ENCODE results near the gene PANK3. TPM values are rescaled to one million over a fixed set of nuclear protein-coding genes. Genes with fewer than 3 reads are reported as not detected.

The PANK3 gene
- total and polyA plus RNA-seq, 2 experiments from 2014 or later, result 11.8 to 24.2 TPM

DNA sequence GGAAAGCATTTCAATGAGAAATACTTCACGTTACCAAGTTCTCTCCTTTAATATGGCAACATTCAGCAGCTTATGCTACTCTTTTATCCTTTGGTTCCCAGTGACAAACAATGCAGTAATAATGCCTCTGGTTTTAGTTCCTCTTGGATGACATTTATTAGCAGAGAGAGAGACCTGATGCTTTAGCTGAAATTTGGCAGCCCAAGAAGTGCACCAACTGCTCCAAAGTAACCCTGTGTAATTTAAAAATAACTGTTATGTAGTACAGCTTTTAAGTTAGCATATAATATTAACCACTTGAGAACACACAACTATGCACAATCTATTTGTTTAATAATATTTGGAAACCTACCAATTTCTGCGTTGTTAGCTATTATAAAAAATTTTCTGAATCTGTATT, 21.8 kb downstream of the PANK3 start:
- no peak for DNase-seq
- Histone ChIP-seq H3K27me3 (replicated peaks; ENCODE audit: insufficient read depth) (no peaks in the 10 kb centered on the region), H2AFZ (no peak overlapping the region), H3K27ac (no peak overlapping the region), H4K20me1 (ENCODE audit: insufficient read depth) (no peaks in the 10 kb centered on the region), H3K79me2 (ENCODE audit: insufficient read depth) (peaks cover 24% of the 10 kb centered on the region), H3K36me3 (ENCODE audit: low read depth) (peaks cover 40% of the 10 kb centered on the region), H3K4me2 (ENCODE audit: unreplicated experiment) (no peak overlapping the region), H3K9me2 (ENCODE audit: insufficient read depth) (no peaks in the 10 kb centered on the region), H3K4me1 (ENCODE audit: insufficient read depth) (peaks cover 10% of the 10 kb centered on the region), H3K9ac (no peak overlapping the region), H3F3A (ENCODE audit: insufficient read depth) (peaks cover 15% of the 10 kb centered on the region), H3K9me3 (ENCODE audit: low read depth) (no peaks in the 10 kb centered on the region), H3K4me3 (no peak overlapping the region)
- no peak for TF ChIP-seq EZH2 (IDR thresholded peaks at IDR 0.05; ENCODE audit: insufficient read depth, poor library complexity, severe bottlenecking)
- no peak for TF ChIP-seq EZH2phosphoT487 (IDR thresholded peaks at IDR 0.05; ENCODE audit: insufficient read depth, low read depth)
- in situ Hi-C loops (cut with MboI), result no loop called here
- WGBS, 2 experiments (ENCODE audit: low coverage in 1 of 2, low lambda C conversion rate in 2 of 2, missing lambda C conversion rate in 2 of 2), result 95 to 100% methylated on average over 2 of the region's 2 CpGs

DNA sequence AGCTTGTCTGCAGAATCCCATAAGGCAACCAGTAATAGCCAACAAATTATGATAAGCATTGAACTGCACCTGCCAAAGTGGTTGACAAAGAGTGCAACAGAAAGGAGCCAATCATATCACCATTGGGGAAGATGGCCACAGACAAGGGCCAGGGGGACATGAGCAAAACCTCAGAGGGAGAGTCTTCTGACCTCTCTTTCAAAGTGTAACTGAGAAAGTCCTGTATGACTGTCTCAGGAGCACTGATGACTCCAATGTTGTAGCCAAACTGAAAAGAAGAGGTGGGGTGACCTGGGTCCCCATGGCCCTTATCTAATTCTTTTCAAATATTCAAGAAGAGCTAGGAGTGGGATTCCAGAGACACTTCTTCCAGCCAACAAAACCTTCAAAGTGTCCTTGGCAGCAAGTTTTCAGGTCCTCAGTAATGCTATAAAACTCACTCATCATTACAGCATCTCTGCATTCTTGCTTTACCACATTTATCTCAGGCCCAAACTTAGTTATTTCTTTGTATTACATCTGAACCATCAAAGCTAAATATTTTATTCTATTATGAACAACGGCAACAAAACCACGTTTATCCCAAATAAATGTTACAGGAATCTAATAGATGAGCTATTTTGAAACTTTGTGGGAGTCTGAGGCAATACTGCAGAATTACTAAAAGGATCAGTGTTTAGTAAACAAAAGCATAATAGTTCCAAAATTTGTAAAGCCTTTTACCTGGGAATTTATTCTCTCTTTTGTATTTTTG, 25.6 kb downstream of the PANK3 start:
- Histone ChIP-seq H3K36me3 (ENCODE audit: low read depth) (peaks cover 28% of the 10 kb centered on the region), H4K20me1 (ENCODE audit: insufficient read depth) (no peaks in the 10 kb centered on the region)

DNA sequence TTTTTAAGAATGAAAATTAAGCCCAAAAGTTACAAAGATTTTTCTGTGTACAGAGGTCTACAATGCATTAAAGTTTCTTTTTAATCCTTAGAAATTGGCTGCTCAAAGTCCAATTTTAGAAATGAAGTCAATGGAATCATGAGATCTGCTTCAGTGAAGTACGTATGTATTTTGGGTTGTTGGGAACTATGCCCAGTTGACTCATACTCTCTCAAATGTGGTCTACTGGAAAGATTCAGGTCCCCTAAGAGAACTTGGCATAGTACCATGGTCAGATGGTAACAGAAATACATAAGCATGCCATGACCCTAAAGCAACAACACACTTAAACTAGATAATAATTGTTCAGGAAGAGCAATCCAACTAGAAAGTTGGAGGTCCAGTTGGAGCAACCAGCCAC, 27.0 kb downstream of the PANK3 start:
- Histone ChIP-seq H3F3A (ENCODE audit: insufficient read depth) (peaks cover 15% of the 10 kb centered on the region), H3K9me2 (ENCODE audit: insufficient read depth) (no peaks in the 10 kb centered on the region), H3K36me3 (ENCODE audit: low read depth) (peaks cover 15% of the 10 kb centered on the region), H2AFZ (no peak overlapping the region), H3K4me3 (no peak overlapping the region), H3K9ac (no peak overlapping the region), H3K27me3 (replicated peaks; ENCODE audit: insufficient read depth) (no peaks in the 10 kb centered on the region), H3K9me3 (ENCODE audit: low read depth) (no peaks in the 10 kb centered on the region), H3K79me2 (ENCODE audit: insufficient read depth) (peaks cover 40% of the 10 kb centered on the region), H3K27ac (peak overlapping the region; percentile 26; the same call in 1 of the 2 replicates), H3K4me2 (ENCODE audit: unreplicated experiment) (no peak overlapping the region), H4K20me1 (ENCODE audit: insufficient read depth) (no peaks in the 10 kb centered on the region), H3K4me1 (ENCODE audit: insufficient read depth) (peaks cover 16% of the 10 kb centered on the region)
- DNase-seq, result peak; percentile 75
- in situ Hi-C loops (cut with MboI), result no loop called here
- no peak for TF ChIP-seq EZH2 (IDR thresholded peaks at IDR 0.05; ENCODE audit: insufficient read depth, poor library complexity, severe bottlenecking)
- no peak for TF ChIP-seq EZH2phosphoT487 (IDR thresholded peaks at IDR 0.05; ENCODE audit: insufficient read depth, low read depth)
- 16 to 19% methylated on average over 1 of the region's 1 CpG for WGBS, 2 experiments (ENCODE audit: low coverage in 1 of 2, low lambda C conversion rate in 2 of 2, missing lambda C conversion rate in 2 of 2)

More for the DNA sequence above, 25.6 kb downstream of the PANK3 start:
- no peak for DNase-seq
- no peak overlapping the region for H3K4me3 ChIP-seq
- no peaks in the 10 kb centered on the region for H3K9me3 ChIP-seq (ENCODE audit: low read depth)
- no peak overlapping the region for H3K9ac ChIP-seq
- H3K27me3 ChIP-seq (replicated peaks; ENCODE audit: insufficient read depth), result no peaks in the 10 kb centered on the region
- H3K9me2 ChIP-seq (ENCODE audit: insufficient read depth), result no peaks in the 10 kb centered on the region
- no peak overlapping the region for H2AFZ ChIP-seq
- H3K4me2 ChIP-seq (ENCODE audit: unreplicated experiment), result no peak overlapping the region
- no peak for TF ChIP-seq EZH2phosphoT487 (IDR thresholded peaks at IDR 0.05; ENCODE audit: insufficient read depth, low read depth)
- TF ChIP-seq EZH2 (IDR thresholded peaks at IDR 0.05; ENCODE audit: insufficient read depth, poor library complexity, severe bottlenecking), result no peak
- no peak overlapping the region for H3K27ac ChIP-seq
- in situ Hi-C loops (cut with MboI), result no loop called here
- 89 to 92% methylated on average over 2 of the region's 2 CpGs for WGBS, 2 experiments (ENCODE audit: low coverage in 1 of 2, low lambda C conversion rate in 2 of 2, missing lambda C conversion rate in 2 of 2)
- H3K4me1 ChIP-seq (ENCODE audit: insufficient read depth), result peaks cover 16% of the 10 kb centered on the region
- peaks cover 38% of the 10 kb centered on the region for H3K79me2 ChIP-seq (ENCODE audit: insufficient read depth)
- peaks cover 15% of the 10 kb centered on the region for H3F3A ChIP-seq (ENCODE audit: insufficient read depth)

DNA sequence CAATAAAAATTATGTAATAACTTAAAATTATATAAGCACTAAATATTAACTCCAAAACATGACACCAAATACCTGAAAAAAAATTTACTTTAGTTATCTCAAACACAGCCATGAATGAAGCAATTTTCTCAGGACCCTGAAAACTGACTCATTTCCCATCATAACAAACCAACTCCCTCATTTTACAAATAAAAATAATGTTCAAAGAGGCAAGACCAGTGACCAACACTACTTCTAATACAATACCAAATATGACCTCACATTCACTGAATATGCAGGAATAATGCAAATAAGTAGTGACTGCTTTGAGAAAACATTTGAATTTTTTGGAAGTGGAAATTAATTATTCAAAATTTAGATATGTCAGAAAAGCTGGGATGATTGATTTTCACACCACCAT, 28.5 kb downstream of the PANK3 start:
- H3K27ac ChIP-seq, result no peak overlapping the region
- peaks cover 40% of the 10 kb centered on the region for H3K79me2 ChIP-seq (ENCODE audit: insufficient read depth)

More for the DNA sequence above, 28.5 kb downstream of the PANK3 start:
- Histone ChIP-seq H3K9me2 (ENCODE audit: insufficient read depth) (no peaks in the 10 kb centered on the region), H3K4me3 (no peak overlapping the region), H2AFZ (no peak overlapping the region), H3K27me3 (replicated peaks; ENCODE audit: insufficient read depth) (no peaks in the 10 kb centered on the region), H3K4me2 (ENCODE audit: unreplicated experiment) (no peak overlapping the region), H3K36me3 (ENCODE audit: low read depth) (peaks cover 5% of the 10 kb centered on the region; the same call in 1 of the 2 replicates), H4K20me1 (ENCODE audit: insufficient read depth) (no peaks in the 10 kb centered on the region), H3K9ac (no peak overlapping the region), H3K4me1 (ENCODE audit: insufficient read depth) (peaks cover 16% of the 10 kb centered on the region), H3F3A (ENCODE audit: insufficient read depth) (peaks cover 12% of the 10 kb centered on the region), H3K9me3 (ENCODE audit: low read depth) (no peaks in the 10 kb centered on the region)
- TF ChIP-seq EZH2phosphoT487 (IDR thresholded peaks at IDR 0.05; ENCODE audit: insufficient read depth, low read depth) (no peak), EZH2 (IDR thresholded peaks at IDR 0.05; ENCODE audit: insufficient read depth, poor library complexity, severe bottlenecking) (no peak)
- in situ Hi-C loops (cut with MboI), result no loop called here
- no peak for DNase-seq
